Measurements from ENCODE around the gene DEDD.

Gene DEDD

GRCh38 chr1:161082996-161083747, 49.3 kb downstream of the DEDD start:
- no peaks in the 10 kb centered on the region for H3K4me1 Mint-ChIP-seq
- H3K9me3 Mint-ChIP-seq, result no peaks in the 10 kb centered on the region
- ATAC-seq, result peak; percentile 71
- no peak overlapping the region for H3K4me3 Mint-ChIP-seq
- no peak for DNase-seq (ENCODE audit: low spot score in 2 of 2)
- peak overlapping the region; percentile 32 for H3K27ac Mint-ChIP-seq
- no peaks in the 10 kb centered on the region for H3K36me3 Mint-ChIP-seq

- Mint-ChIP-seq H3K4me3 (no peak overlapping the region), H3K27ac (peak overlapping the region; percentile 50), H3K9me3 (no peaks in the 10 kb centered on the region), H3K4me1 (no peaks in the 10 kb centered on the region), H3K36me3 (no peaks in the 10 kb centered on the region)
- ATAC-seq, result no peak
- DNase-seq (ENCODE audit: low spot score in 2 of 2), result no peak
Observed at GRCh38 chr1:161082483-161082882, 50.0 kb downstream of the DEDD start.

GRCh38 chr1:161081519-161081918, 50.9 kb downstream of the DEDD start:
- no peak overlapping the region for H3K27ac Mint-ChIP-seq
- DNase-seq (ENCODE audit: low spot score in 2 of 2) (no peak), ATAC-seq (no peak)
- H3K4me1 Mint-ChIP-seq, result no peaks in the 10 kb centered on the region
- no peak overlapping the region for H3K4me3 Mint-ChIP-seq
- no peaks in the 10 kb centered on the region for H3K9me3 Mint-ChIP-seq
- H3K36me3 Mint-ChIP-seq, result no peaks in the 10 kb centered on the region

- Mint-ChIP-seq H3K4me3 (no peak overlapping the region), H3K9me3 (no peaks in the 10 kb centered on the region), H3K27ac (peak overlapping the region; percentile 7), H3K4me1 (no peaks in the 10 kb centered on the region), H3K36me3 (no peaks in the 10 kb centered on the region)
- DNase-seq (ENCODE audit: low spot score in 2 of 2) (no peak), ATAC-seq (no peak)
Observed at GRCh38 chr1:161080441-161081405, 51.7 kb downstream of the DEDD start.

GRCh38 chr1:161079436-161080110, 52.9 kb downstream of the DEDD start:
- H3K36me3 Mint-ChIP-seq, result no peaks in the 10 kb centered on the region
- no peak overlapping the region for H3K4me3 Mint-ChIP-seq
- ATAC-seq (no peak), DNase-seq (ENCODE audit: low spot score in 2 of 2) (no peak)
- no peaks in the 10 kb centered on the region for H3K9me3 Mint-ChIP-seq
- H3K27ac Mint-ChIP-seq, result no peak overlapping the region
- H3K4me1 Mint-ChIP-seq, result peaks cover under 1% of the 10 kb centered on the region

GRCh38 chr1:161077426-161077825, 55.0 kb downstream of the DEDD start:
- Mint-ChIP-seq H3K4me1 (peaks cover 12% of the 10 kb centered on the region), H3K9me3 (no peaks in the 10 kb centered on the region), H3K27ac (no peak overlapping the region), H3K4me3 (no peak overlapping the region), H3K36me3 (no peaks in the 10 kb centered on the region)
- ATAC-seq (no peak), DNase-seq (ENCODE audit: low spot score in 2 of 2) (no peak)

- H3K4me1 Mint-ChIP-seq, result peaks cover 22% of the 10 kb centered on the region
- ATAC-seq (no peak), DNase-seq (ENCODE audit: low spot score in 2 of 2) (no peak)
- no peak overlapping the region for H3K27ac Mint-ChIP-seq
- no peaks in the 10 kb centered on the region for H3K9me3 Mint-ChIP-seq
- H3K4me3 Mint-ChIP-seq, result no peak overlapping the region
- no peaks in the 10 kb centered on the region for H3K36me3 Mint-ChIP-seq
Observed at GRCh38 chr1:161076410-161076809, 56.1 kb downstream of the DEDD start.

GRCh38 chr1:161074676-161075368, 57.6 kb downstream of the DEDD start:
- DNase-seq (ENCODE audit: low spot score in 2 of 2), result no peak
- Mint-ChIP-seq H3K27ac (peak overlapping the region; percentile 43), H3K36me3 (peaks cover 5% of the 10 kb centered on the region), H3K4me1 (peaks cover 38% of the 10 kb centered on the region), H3K4me3 (no peak overlapping the region), H3K9me3 (no peaks in the 10 kb centered on the region)
- ATAC-seq, result no peak

GRCh38 chr1:161073474-161074121, 58.9 kb downstream of the DEDD start:
- H3K27ac Mint-ChIP-seq, result peak overlapping the region; percentile 27
- H3K4me3 Mint-ChIP-seq, result no peak overlapping the region
- H3K9me3 Mint-ChIP-seq, result no peaks in the 10 kb centered on the region
- H3K4me1 Mint-ChIP-seq, result peaks cover 47% of the 10 kb centered on the region
- H3K36me3 Mint-ChIP-seq, result peaks cover 17% of the 10 kb centered on the region
- DNase-seq (ENCODE audit: low spot score in 2 of 2) (no peak), ATAC-seq (no peak)

- Mint-ChIP-seq H3K36me3 (peaks cover 24% of the 10 kb centered on the region), H3K4me3 (no peak overlapping the region), H3K9me3 (no peaks in the 10 kb centered on the region), H3K4me1 (peaks cover 54% of the 10 kb centered on the region), H3K27ac (peak overlapping the region; percentile 27)
- ATAC-seq, result no peak
- DNase-seq (ENCODE audit: low spot score in 2 of 2), result no peak
Observed at GRCh38 chr1:161072751-161073449, 59.6 kb downstream of the DEDD start.

- Mint-ChIP-seq H3K36me3 (peaks cover 33% of the 10 kb centered on the region), H3K27ac (peak overlapping the region; percentile 27), H3K9me3 (no peaks in the 10 kb centered on the region), H3K4me1 (peaks cover 64% of the 10 kb centered on the region), H3K4me3 (no peak overlapping the region)
- ATAC-seq, result peak; percentile 7
- DNase-seq (ENCODE audit: low spot score in 2 of 2), result peak in 1 of 2 donors; percentile 65
Observed at GRCh38 chr1:161071886-161072371, 60.5 kb downstream of the DEDD start.

Measured in stimulated activated effector memory CD8-positive, alpha-beta T cell treated with anti-CD3 and anti-CD28 coated beads, Interleukin-12 subunit alpha, Interleukin-12 subunit beta, amount 100 ng/mL, for 72 hours (primary cell).